ENCODE results near the gene MAJIN.

Gene MAJIN

GRCh38 chr11:64900263-64900678 is 71.6 kb downstream of the MAJIN start:
- H3K9ac ChIP-seq (ENCODE audit: low read length), result no peak overlapping the region
- no peak overlapping the region for H3K4me2 ChIP-seq (ENCODE audit: low read depth, low read length, poor library complexity, severe bottlenecking)
- H3K9me2 ChIP-seq (replicated peaks; ENCODE audit: insufficient read depth, low read length), result no peaks in the 10 kb centered on the region
- no peaks in the 10 kb centered on the region for H3K36me3 ChIP-seq (ENCODE audit: low read length)
- no peaks in the 10 kb centered on the region for H3F3A ChIP-seq (ENCODE audit: insufficient read depth)
- no peak overlapping the region for H3K4me3 ChIP-seq (ENCODE audit: insufficient read depth, low read length, poor library complexity, severe bottlenecking)
- no peaks in the 10 kb centered on the region for H3K27me3 ChIP-seq (ENCODE audit: low read length)
- TF ChIP-seq CTCF (IDR thresholded peaks at IDR 0.05; ENCODE audit: insufficient read depth, low read length, poor library complexity, severe bottlenecking) (no peak), EZH2phosphoT487 (conservative IDR thresholded peaks at IDR 0.05; ENCODE audit: low read length) (no peak)
- H3K9me3 ChIP-seq (ENCODE audit: insufficient read depth, low read length), result no peaks in the 10 kb centered on the region
- H4K20me1 ChIP-seq (ENCODE audit: low read depth, low read length), result no peaks in the 10 kb centered on the region
- H3K79me2 ChIP-seq (ENCODE audit: insufficient read depth, low read length), result no peaks in the 10 kb centered on the region
- no peak overlapping the region for H3K27ac ChIP-seq (ENCODE audit: low read depth, low read length)
- H2AFZ ChIP-seq (ENCODE audit: low read depth, low read length, severe bottlenecking), result no peak overlapping the region

- no peak overlapping the region for H3K4me3 ChIP-seq (ENCODE audit: insufficient read depth, low read length, poor library complexity, severe bottlenecking)
- no peaks in the 10 kb centered on the region for H4K20me1 ChIP-seq (ENCODE audit: low read depth, low read length)
- no peak overlapping the region for H3K27ac ChIP-seq (ENCODE audit: low read depth, low read length)
- no peak overlapping the region for H3K9ac ChIP-seq (ENCODE audit: low read length)
- H3K4me2 ChIP-seq (ENCODE audit: low read depth, low read length, poor library complexity, severe bottlenecking), result no peak overlapping the region
- no peaks in the 10 kb centered on the region for H3F3A ChIP-seq (ENCODE audit: insufficient read depth)
- no peaks in the 10 kb centered on the region for H3K9me2 ChIP-seq (replicated peaks; ENCODE audit: insufficient read depth, low read length)
- no peaks in the 10 kb centered on the region for H3K79me2 ChIP-seq (ENCODE audit: insufficient read depth, low read length)
- H3K36me3 ChIP-seq (ENCODE audit: low read length), result no peaks in the 10 kb centered on the region
- no peaks in the 10 kb centered on the region for H3K27me3 ChIP-seq (ENCODE audit: low read length)
- no peaks in the 10 kb centered on the region for H3K9me3 ChIP-seq (ENCODE audit: insufficient read depth, low read length)
- H2AFZ ChIP-seq (ENCODE audit: low read depth, low read length, severe bottlenecking), result no peak overlapping the region
- TF ChIP-seq CTCF (IDR thresholded peaks at IDR 0.05; ENCODE audit: insufficient read depth, low read length, poor library complexity, severe bottlenecking), result no peak
Measured at GRCh38 chr11:64898541-64898940, 73.4 kb downstream of the MAJIN start.

GRCh38 chr11:64898076-64898445 is 73.8 kb downstream of the MAJIN start:
- TF ChIP-seq EZH2phosphoT487 (conservative IDR thresholded peaks at IDR 0.05; ENCODE audit: low read length) (no peak), CTCF (IDR thresholded peaks at IDR 0.05; ENCODE audit: insufficient read depth, low read length, poor library complexity, severe bottlenecking) (no peak)
- Histone ChIP-seq H3K36me3 (ENCODE audit: low read length) (no peaks in the 10 kb centered on the region), H4K20me1 (ENCODE audit: low read depth, low read length) (no peaks in the 10 kb centered on the region), H3K9me2 (replicated peaks; ENCODE audit: insufficient read depth, low read length) (no peaks in the 10 kb centered on the region), H2AFZ (ENCODE audit: low read depth, low read length, severe bottlenecking) (no peak overlapping the region), H3K27me3 (ENCODE audit: low read length) (no peaks in the 10 kb centered on the region), H3K79me2 (ENCODE audit: insufficient read depth, low read length) (no peaks in the 10 kb centered on the region), H3K9me3 (ENCODE audit: insufficient read depth, low read length) (no peaks in the 10 kb centered on the region), H3F3A (ENCODE audit: insufficient read depth) (no peaks in the 10 kb centered on the region), H3K4me3 (ENCODE audit: insufficient read depth, low read length, poor library complexity, severe bottlenecking) (no peak overlapping the region), H3K9ac (ENCODE audit: low read length) (no peak overlapping the region), H3K4me2 (ENCODE audit: low read depth, low read length, poor library complexity, severe bottlenecking) (no peak overlapping the region), H3K27ac (ENCODE audit: low read depth, low read length) (no peak overlapping the region)
